CD4-positive, alpha-beta T cell treated with Interleukin-4 for 1 hour (primary cell): Measurements from ENCODE around the gene CEP131.

ENCODE experiments used
- DNase-seq, 2 donors: peaks; one replicate each; pipeline ENCODE4 v3.0.0-alpha.2; 2020 to 2022

The CEP131 gene

GRCh38 chr17:81221371-81221841, 1.4 kb downstream of the CEP131 start:
- DNase-seq = no peak

- no peak for DNase-seq
Measured at GRCh38 chr17:81219476-81220180, 3.1 kb downstream of the CEP131 start.

GRCh38 chr17:81218991-81219390, 3.8 kb downstream of the CEP131 start:
- no peak for DNase-seq

- DNase-seq = no peak
Measured at GRCh38 chr17:81218459-81218858, 4.3 kb downstream of the CEP131 start.

- no peak for DNase-seq
Measured at GRCh38 chr17:81217491-81217890, 5.3 kb downstream of the CEP131 start.

GRCh38 chr17:81213978-81214377, 8.8 kb downstream of the CEP131 start:
- no peak for DNase-seq

GRCh38 chr17:81212365-81212764, 10.4 kb downstream of the CEP131 start:
- no peak for DNase-seq

GRCh38 chr17:81210868-81211267, 11.9 kb downstream of the CEP131 start:
- DNase-seq = no peak

- no peak for DNase-seq
Measured at GRCh38 chr17:81210466-81210865, 12.3 kb downstream of the CEP131 start.

GRCh38 chr17:81209141-81209540, 13.6 kb downstream of the CEP131 start:
- no peak for DNase-seq

- DNase-seq = no peak
Measured at GRCh38 chr17:81208651-81209050, 14.1 kb downstream of the CEP131 start.

GRCh38 chr17:81207610-81208581, 14.9 kb downstream of the CEP131 start:
- no peak for DNase-seq

- DNase-seq = no peak
Measured at GRCh38 chr17:81206657-81207056, 16.1 kb downstream of the CEP131 start.

- no peak for DNase-seq
Measured at GRCh38 chr17:81206166-81206565, 16.6 kb downstream of the CEP131 start.

- no peak for DNase-seq
Measured at GRCh38 chr17:81204578-81204977, 18.2 kb downstream of the CEP131 start.

- DNase-seq = no peak
Measured at GRCh38 chr17:81203136-81203535, 19.6 kb downstream of the CEP131 start.

GRCh38 chr17:81202318-81202717, 20.4 kb downstream of the CEP131 start:
- DNase-seq = no peak

- peak; percentile 23 to 41 for DNase-seq
Measured at GRCh38 chr17:81200695-81201580, 21.8 kb downstream of the CEP131 start.

- no peak for DNase-seq
Measured at GRCh38 chr17:81200201-81200600, 22.6 kb downstream of the CEP131 start.

GRCh38 chr17:81199482-81199830, 23.3 kb downstream of the CEP131 start:
- no peak for DNase-seq

GRCh38 chr17:81198826-81199481, 23.8 kb downstream of the CEP131 start:
- no peak for DNase-seq

- DNase-seq = no peak
Measured at GRCh38 chr17:81197831-81198490, 24.8 kb downstream of the CEP131 start.
